IPS-11a (cell line): ENCODE results near the gene UNC79.

Experiments
- H3K4me3 ChIP-seq: one replicate; pipeline ENCODE4 v1.5.1; 2013; ENCODE audit warnings: low read depth, low read length, control low read depth

UNC79 gene

GRCh38 chr14:93705513-93706156 is 274.9 kb downstream of the UNC79 start:
- no peak overlapping the region for H3K4me3 ChIP-seq

- no peak overlapping the region for H3K4me3 ChIP-seq
These were observed 275.7 kb downstream of the UNC79 start for GRCh38 chr14:93706360-93706955.

- no peak overlapping the region for H3K4me3 ChIP-seq
These were observed 276.7 kb downstream of the UNC79 start for GRCh38 chr14:93707475-93707874.

- no peak overlapping the region for H3K4me3 ChIP-seq
These were observed 277.6 kb downstream of the UNC79 start for GRCh38 chr14:93708311-93708734.

GRCh38 chr14:93708800-93709199 is 278.1 kb downstream of the UNC79 start:
- H3K4me3 ChIP-seq: no peak overlapping the region

GRCh38 chr14:93709249-93709648 is 278.5 kb downstream of the UNC79 start:
- H3K4me3 ChIP-seq: no peak overlapping the region

GRCh38 chr14:93712079-93712837 is 281.5 kb downstream of the UNC79 start:
- no peak overlapping the region for H3K4me3 ChIP-seq

- H3K4me3 ChIP-seq: no peak overlapping the region
These were observed 282.3 kb downstream of the UNC79 start for GRCh38 chr14:93712838-93713724.

- H3K4me3 ChIP-seq: no peak overlapping the region
These were observed 283.1 kb downstream of the UNC79 start for GRCh38 chr14:93713726-93714405.

- H3K4me3 ChIP-seq: no peak overlapping the region
These were observed 283.9 kb downstream of the UNC79 start for GRCh38 chr14:93714605-93715004.

GRCh38 chr14:93715279-93715927 is 284.7 kb downstream of the UNC79 start:
- no peak overlapping the region for H3K4me3 ChIP-seq

GRCh38 chr14:93716002-93716745 is 285.4 kb downstream of the UNC79 start:
- H3K4me3 ChIP-seq: no peak overlapping the region

- H3K4me3 ChIP-seq: no peak overlapping the region
These were observed 286.3 kb downstream of the UNC79 start for GRCh38 chr14:93716746-93717667.

- H3K4me3 ChIP-seq: no peak overlapping the region
These were observed 287.1 kb downstream of the UNC79 start for GRCh38 chr14:93717668-93718320.

- no peak overlapping the region for H3K4me3 ChIP-seq
These were observed 288.5 kb downstream of the UNC79 start for GRCh38 chr14:93719256-93719655.

- no peak overlapping the region for H3K4me3 ChIP-seq
These were observed 289.5 kb downstream of the UNC79 start for GRCh38 chr14:93720076-93720815.

GRCh38 chr14:93720981-93721483 is 290.3 kb downstream of the UNC79 start:
- no peak overlapping the region for H3K4me3 ChIP-seq
